Hepatocyte (in vitro differentiated cells): ENCODE data around the gene SLC66A1.

Experiments used
- CTCF ChIP-seq: fragments of 200-600 bp; sonication (generic); IDR thresholded peaks from 2 replicates; pipeline ENCODE4 v1.5.1; 2016; ENCODE audit warnings: antibody characterized with exemption, mild to moderate bottlenecking; ENCODE audit not compliant: poor library complexity
- EZH2 ChIP-seq: fragments of 200-600 bp; sonication (generic); IDR thresholded peaks from 2 replicates; pipeline ENCODE4 v1.6.1; 2016; ENCODE audit warnings: antibody characterized with exemption, mild to moderate bottlenecking, borderline replicate concordance
- EZH2phosphoT487 ChIP-seq: fragments of 200-600 bp; sonication (generic); IDR thresholded peaks from one replicate; pipeline ENCODE4 v1.6.1; 2018; ENCODE audit warnings: antibody characterized with exemption, mild to moderate bottlenecking, low read depth, moderate library complexity; ENCODE audit not compliant: unreplicated experiment, severe bottlenecking

GRCh38 chr1:19367584-19368041, 55.5 kb downstream of the SLC66A1 start:
- no peak for TF ChIP-seq CTCF
- TF ChIP-seq EZH2: no peak
- no peak for TF ChIP-seq EZH2phosphoT487
